NCI-H2081 treated with DMSO at 0.1 percent for 48 hours (cell line): ENCODE results near the gene GPR152.
A peak's percentile ranks its signal among the peaks of the same experiment; 100 is the strongest.

Experiments used
- DNase-seq: peaks from one replicate; lab custom pipeline; 2025; lab: John Stamatoyannopoulos, UW

The GPR152 gene

DNA sequence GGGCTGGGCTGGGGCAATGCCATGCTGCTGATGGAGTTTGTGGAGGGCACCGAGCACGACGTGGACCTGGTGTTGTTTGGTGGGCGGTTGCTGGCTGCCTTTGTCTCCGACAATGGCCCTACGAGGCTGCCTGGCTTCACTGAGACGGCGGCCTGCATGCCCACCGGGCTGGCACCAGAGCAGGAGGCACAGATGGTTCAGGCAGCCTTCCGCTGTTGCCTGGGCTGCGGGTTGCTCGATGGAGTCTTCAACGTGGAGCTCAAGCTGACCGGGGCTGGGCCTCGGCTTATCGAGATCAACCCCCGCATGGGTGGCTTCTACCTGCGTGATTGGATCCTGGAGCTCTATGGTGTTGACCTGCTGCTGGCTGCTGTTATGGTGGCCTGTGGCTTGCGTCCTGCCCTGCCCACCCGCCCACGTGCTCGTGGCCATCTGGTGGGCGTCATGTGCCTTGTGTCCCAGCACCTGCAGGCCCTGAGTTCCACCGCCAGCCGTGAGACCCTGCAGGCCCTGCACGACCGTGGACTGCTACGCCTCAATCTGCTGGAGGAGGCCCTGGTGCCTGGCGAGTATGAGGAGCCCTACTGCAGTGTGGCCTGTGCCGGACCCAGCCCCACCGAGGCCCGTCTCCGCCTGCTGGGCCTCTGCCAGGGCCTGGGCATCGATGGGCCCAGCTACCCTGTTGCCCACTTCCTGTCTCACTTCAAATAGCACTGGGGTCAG, 28.5 kb downstream of the GPR152 start:
- DNase-seq: no peak

DNA sequence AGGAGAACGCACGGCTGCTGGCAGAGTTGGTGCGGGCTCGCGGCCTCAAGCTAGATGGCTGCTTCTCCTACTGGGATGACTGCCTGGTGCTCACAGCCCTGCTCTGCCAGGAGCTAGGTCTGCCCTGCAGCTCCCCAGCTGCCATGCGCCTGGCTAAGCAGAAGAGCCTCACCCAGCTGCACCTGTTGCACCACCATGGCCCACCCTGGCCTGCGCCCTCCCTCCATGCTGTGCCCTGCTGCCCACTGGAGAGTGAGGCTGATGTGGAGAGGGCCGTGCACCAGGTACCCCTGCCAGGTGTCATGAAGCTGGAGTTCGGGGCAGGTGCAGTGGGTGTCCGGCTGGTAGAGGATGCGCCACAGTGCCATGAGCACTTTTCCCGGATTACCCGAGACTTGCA, 29.1 kb downstream of the GPR152 start:
- no peak for DNase-seq

DNA sequence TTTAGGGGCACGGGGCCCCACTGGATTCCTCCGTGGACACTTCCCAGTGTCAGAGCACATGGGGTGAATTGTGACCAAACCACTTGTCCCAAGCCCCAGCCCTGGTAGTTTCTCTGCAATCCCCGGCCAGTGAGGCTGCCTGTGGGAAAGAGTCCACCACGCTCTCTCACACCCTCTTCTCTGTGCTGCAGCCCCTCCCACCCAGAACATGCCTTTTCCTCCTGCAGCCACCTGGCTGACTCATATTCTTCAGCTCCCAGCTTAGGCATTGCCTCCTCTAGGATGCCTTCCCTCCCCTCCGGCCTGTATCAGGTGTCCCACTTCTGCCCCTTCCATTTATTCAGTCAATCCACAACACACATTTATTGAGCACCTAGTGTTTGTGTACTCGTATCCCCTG, 29.6 kb downstream of the GPR152 start:
- no peak for DNase-seq

DNA sequence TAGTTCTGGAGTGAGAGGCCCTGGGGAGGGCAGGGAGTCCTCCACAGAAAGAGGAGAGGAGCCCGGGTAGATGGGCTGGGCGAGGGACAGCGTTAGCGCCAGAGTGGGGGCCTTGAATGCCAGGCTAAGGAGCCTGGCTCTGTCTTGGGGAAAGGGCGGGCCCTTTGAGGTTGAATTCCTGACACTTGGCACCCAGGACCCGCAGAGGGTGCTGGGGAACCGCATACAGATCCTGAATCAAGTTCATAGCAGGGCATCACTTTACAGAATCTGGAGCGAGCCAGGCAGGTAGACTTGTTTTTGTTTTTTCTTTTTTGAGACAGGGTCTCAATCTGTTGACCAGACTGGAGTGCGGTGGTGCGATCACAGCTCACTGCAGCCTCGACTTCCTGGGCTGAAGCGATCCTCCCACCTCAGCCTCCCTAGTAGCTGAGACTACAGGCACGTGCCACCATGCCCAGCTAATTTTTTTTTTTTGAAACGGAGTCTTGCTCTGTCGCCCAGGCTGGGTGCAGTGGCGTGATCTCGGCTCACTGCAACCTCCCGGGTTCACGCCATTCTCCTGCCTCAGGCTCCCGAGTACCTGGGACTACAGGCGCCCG, 31.0 kb downstream of the GPR152 start:
- DNase-seq: no peak

DNA sequence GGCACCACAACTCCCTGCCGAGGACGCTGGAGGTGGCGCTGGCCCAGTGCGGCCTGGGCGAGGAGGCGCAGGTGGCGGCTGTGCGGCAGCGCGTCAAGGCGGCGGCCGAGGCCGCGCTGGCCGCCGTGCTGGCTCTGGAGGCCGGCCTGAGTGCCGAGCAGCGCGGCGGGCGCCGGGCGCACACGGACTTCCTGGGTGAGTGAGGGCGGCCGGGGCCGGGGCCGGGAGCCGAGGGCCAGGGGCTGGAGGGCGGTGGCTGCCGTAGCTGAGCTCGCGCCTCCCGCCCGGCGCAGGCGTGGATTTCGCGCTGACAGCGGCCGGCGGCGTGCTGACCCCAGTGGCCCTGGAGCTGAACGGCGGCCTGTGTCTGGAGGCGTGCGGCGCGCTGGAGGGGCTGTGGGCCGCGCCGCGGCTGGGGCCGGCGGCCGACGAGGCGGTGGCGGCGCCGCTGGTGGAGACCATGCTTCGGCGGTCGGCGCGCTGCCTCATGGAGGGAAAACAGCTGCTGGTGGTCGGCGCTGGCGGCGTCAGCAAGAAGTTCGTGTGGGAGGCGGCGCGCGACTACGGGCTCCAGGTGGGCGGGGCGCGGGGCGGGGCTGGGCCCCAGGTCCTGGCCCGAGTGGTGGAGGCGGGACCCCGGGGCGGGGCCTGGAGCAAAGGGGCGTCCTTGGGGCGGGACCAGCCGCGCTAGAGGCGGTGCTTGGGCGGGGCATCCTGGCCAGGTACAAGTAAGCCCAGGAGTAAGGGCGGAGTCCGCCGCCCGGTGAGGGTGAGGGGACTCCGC, 31.7 kb downstream of the GPR152 start:
- peak; percentile 22 for DNase-seq

DNA sequence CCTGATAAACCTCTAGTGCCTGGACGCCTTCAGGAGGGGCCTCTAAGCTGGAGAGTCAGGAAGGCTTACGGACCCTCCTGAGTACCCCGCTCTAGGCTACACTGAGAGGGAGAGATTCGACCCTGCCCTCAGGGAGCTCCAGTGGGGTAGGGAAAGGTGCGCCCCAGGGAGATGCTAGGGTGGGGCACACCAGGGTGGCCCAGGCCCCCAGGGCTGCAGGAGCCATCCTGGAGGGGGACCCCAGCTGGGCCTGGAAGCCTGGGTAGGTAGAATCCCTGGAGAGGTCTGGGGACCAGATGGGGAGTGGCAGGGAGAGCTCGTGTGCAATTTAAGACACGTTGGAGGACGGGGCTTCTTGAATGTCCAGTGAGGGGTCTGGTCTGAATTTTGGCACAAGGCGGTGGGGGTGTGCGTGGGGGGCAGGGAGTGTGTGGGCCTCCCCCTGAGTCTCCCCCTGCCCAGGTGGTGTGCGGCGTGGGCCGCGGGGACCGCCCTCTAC, 32.3 kb downstream of the GPR152 start:
- DNase-seq: no peak

DNA sequence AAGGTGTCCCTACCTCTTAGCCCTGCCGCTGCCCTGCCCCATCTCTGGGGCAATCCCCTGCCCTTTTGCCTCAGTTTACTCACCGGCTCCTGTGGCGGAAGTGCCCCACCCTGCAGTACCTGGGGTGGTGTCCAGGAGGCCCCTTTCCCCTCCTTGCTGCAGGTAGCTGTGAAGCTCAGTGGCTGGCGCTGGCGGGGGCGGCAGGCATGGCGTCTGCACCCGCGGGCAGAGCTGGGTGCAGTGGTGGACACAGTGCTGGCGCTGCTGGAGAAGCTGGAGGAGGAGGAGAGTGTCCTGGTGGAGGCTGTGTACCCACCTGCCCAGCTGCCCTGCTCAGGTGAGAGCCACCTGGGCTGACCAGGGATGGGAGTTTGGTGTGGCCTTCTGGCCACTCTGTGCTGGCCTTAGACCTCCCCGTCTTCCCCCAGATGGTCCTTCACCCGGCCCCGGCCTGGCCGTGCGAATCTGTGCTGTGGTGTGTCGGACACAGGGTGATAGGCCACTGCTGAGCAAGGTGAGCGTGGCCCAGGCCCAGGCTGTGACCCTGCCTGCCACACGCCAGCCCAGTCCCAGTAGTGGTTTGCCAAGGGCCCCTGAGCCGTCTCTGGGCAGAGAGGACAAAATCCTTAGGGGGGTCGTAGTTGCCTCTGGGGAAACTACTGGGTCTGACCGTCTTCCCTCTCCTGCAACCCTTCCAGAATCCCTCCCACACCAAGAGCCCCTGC, 33.0 kb downstream of the GPR152 start:
- DNase-seq: no peak

DNA sequence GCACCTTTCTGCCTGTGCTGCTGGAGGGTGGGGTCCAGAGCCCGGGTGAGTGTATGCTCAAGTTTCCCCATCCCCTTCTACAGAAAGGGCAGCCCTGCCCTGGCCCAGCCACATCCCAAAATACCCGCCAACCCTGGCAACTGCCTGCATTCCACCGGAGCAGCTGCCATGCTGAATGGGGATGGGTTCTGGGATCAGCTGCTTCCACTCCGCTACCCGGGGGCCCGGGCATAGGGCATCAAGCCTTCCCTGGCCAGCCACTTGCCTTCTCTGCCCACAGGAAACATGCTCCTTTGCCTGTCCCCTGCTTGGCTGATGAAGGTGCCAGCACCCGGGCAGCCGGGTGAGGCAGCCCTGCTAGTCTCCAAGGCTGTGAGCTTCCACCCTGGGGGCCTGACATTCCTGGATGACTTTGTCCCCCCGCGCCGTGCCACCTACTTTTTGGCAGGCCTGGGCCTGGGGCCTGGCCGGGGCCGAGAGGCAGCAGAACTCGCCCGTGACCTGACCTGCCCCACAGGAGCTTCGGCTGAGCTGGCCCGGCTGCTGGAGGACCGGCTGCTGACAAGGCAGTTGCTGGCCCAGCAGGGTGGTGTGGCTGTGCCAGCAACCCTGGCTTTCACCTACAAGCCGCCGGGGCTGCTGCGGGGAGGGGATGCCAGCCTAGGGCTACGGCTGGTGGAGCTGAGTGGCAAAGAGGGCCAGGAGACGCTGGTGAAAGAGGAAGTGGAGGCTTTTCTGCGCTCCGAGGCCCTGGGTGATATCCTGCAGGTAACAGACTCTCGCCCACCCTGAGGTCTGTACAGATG, 33.9 kb downstream of the GPR152 start:
- no peak for DNase-seq

DNA sequence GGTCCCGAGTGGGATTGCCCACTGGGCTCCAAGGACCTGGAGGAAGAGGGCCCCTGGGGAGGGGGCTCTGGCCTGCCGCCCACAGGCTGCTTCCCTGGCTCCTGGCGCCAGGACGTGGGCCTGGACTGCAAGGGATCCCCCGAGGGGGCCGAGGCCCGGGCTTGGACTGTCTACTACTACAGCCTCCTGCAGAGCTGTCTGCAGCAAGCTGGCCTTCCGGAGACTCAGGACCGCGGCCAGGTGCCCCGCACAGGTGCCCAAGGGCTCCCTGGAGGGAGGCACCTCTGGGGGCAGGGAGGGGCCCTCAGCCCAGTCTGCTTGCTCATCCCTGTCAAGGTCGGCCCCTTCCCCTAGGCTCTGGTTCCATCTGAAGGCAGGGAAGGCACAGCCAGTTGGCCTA, 35.1 kb downstream of the GPR152 start:
- no peak for DNase-seq

DNA sequence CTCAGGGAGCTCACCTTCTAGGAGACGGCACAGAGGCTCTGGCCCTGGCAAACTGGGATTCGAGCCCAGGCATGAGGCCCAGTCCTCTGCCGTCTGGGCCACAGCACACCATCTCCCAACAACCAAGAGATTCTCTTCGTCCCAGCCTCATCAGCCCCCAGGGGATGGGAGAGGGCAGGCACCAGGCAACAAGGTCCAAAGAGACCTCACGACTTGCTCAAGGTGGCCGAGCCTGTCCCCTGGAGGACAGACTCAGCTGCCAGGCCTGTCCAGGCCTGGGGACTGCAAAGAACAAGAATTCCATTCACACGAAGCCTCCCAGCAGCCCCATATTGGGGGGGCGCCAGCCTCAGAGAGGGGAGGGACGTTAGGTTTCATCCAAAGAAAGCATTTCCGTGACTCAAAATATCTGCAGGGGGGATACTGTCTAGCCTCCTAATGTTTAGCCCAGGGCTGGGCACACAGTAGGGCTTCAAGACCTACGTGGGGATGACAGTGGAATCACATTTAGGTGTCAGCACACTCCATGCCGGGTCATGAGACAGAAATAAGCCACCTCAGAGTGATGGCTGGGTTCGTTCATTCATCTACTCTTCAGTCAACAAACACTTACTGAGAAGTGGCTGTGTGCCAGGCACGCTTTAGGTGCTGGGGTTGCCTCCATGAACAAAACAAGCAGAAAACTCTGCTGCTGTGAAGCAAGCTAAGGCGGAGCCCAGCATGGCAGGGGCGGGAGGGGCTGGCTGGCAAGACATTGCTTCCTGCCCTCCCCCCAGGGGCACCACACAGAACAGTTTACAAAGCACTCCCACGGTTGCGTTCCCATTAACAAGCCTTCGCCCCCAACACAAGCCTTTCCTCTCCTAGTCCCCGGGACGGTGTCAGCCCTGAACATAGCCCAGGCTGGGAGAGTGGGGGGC, 35.9 kb downstream of the GPR152 start:
- DNase-seq: peak; percentile 18

DNA sequence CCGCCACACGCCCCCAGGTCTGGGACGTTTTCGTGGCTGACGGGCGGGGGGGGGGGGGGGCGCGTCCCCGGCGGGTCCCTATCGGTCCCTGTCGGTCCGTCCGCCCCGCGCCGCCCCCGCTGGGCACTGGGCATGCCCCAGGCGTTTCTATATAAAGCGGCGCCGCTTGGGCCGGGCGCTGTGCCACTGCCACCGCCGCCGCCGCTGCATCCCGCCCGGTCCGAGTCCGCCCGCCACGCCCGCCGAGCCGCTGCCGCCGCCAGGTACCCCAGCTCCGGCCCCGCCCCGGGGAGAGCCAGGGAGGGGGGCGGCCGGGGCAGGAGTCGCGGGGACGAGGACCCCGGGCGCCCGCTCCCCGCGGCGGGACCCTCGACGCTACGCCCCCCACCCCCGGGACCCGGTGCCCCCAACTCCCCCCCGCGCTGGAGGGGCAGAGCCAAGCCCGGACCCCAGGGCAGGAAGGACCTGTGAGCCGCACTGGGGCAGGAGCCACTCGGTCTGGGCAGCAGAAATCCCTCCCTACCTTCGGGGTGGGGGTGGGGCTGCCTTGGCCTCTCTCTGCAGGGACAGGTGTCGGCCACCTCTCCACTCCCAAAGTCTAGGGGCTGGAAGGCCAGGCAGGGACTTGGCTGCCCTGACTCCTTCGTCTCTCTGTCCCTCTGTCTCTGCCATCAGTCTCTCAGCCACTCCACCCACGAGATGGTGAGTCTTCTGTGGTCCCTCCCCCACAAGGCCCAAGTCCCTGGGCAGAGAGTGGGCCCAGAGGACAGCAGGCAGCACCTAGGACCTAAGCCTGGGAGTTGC, 36.8 kb downstream of the GPR152 start, which contains the start of gene CARNS1:
Gene CARNS1 (plus strand): TSS at position 178 of the 804 bp plus-strand sequence. CDS start 522 bp downstream, at position 700.
- no peak for DNase-seq

DNA sequence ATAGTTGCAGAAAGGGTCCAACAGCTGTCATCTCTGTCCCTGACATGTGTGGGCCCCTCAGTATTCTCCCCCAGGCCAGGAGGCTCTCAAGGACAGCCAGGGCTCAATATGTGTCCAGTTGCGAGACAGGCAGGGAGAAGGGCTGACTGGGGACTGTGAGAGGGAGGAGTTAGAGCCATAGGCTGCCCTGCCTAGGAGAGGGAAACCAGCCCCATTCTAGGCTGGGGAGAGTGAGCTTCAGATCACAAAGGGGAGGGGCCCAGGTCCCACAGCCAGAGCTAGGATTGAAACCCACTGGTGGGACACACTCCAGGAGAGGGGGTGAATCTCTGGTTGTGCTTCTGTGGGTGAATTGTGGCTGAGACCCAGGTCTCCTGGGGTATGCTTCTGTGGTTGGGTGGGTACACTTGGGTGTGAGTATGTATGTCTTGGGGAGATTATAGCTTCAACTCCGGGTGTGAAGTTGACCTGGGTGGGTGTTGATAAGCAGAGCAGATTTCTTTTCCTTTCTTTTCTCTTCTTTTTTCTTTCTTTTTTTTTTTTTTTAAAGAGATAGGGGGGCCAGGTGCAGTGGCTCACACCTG, 39.2 kb downstream of the GPR152 start:
- DNase-seq: no peak

DNA sequence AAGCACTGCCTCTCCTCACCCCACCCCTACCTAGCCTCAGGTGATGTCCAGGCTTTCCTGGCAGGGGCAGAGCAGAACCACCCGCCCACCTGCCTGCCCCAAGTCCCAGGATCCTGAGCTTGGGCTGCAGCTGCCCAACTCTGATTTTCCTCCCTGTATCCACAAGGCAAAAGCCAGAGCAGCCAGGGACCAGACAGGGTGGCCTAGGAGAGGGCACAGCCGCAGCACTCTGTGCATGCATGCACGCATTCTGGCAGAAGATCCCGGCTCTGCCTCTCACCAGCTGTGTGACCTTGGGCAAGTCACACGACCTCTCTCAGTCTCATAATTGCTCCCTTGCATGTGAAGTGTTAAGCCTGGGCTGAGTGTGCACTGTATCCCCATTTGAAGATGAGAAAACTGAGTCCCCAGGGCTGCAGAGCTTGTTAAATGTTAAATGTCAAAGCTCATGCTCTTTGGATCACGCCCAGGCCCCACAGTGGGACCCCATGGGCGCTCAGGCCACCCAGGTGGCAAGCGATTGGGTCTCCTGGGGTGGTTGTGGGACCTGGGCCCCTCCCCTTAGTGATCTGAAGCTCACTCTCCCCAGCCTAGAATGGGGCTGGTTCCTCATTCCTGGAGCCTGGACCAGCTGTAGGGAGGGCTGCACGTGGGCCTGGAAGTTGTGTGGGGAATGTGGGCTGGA, 39.9 kb downstream of the GPR152 start:
- DNase-seq: no peak

DNA sequence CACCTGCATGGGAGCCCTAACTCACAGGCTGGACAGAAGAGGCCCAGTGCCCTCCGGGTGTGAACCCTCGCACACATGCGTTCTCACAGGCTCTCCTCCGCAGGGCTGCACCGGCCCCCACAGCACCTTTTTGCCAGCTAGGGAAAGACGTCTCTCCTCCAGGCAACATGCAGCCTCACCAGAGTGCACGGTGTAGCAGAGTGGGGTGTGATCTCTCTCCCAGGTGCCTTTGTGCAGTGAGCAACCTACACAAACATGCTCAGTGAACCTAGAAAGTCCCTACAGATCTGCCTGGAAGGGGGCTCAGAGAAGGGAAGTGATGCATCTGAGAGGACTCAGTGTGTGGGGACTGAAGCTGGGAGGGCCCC, 40.8 kb downstream of the GPR152 start:
- no peak for DNase-seq

DNA sequence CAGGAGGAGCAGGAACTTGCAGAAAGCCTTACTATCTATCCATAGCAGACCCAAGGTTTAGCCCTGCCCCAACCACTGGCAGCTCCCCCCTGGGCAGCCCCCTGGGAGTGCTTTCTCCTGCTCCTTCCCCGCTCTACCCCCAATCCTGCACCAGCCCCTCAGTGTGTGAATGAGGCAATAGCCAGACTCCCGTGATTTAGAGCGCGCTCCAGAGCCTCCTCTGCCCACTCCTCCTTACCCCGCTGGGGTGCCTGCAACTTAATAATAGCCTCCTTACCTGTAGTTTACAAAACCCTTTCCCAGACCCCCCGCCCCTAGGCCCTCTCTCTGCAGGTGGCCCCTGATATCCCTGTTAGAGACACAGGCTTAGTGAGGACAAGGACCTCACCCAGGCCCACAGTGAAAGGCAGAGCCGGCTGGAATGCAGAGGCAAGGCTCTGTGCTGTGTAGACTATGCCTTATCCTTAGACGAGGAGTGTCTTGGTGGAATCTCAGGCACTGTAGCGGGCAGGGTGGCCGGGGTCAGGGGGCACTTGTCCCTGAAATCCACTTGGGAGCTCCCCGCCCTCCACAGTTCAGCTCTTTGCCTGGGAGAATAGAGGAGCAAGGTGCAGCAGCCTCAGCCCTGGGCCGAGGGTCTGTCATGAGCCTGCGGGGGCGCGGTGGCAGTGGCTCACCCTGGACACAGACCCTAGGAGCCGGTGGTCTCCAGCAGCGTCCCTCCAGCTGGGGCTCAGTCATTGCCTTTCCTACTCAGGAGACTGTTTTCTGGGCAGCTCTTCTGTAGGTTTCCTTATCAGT, 41.3 kb downstream of the GPR152 start:
- DNase-seq: no peak

DNA sequence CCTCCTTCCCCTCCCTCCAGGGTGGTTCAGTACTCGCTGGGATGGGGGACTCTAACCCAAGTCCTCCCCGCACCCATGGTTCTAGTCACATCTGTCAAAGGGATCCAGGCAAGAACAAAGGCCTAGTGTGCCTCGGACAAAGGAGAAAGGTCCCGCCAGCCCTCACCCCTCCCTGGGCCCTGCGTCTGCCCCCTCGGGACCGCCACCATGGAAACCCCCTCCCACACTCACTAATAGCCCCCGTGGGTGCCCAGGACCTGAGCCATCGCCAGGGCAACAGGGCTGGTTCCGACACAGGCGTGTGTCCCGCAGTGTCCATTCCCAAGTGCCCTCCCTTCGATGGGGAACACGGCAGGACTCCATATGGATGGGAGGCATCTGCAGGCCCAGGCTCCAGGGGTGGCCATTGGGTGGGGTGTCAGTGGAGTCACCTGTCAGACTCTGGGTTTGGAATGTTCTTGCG, 42.1 kb downstream of the GPR152 start:
- no peak for DNase-seq

DNA sequence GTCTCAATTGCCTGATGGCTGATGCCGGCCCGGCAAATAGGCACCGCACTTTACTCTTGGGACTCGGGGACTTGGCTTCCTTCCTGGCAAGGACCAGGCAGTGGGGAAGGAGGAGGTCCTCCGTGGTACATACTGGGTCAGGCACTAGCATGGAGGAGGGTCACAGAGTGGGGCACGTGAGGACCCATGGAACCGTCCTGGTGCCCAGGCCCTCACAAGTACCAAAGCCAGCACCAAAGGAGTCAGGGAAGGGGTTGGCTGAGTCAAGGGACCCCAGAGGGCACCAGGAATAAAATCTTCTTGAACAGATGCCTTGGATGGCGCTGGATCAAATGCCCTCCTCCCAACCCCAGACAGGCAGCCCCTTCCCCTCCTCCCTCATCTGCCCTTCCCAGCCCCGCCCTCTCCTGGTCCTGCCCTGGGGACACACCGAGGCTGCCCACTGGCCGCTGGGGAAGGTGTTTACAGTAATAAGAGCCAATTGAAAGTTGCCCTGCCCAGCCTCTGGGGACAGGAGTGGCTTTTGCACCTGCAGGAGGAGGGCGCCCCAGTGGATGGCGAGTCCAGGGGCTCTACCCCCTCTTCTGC, 42.7 kb downstream of the GPR152 start:
- DNase-seq: no peak
